GM21381 (cell line): Measurements from ENCODE around the gene FAM114A2.

Source experiments
- ATAC-seq: cut with Tn5 transposase; IDR thresholded peaks from one replicate; pipeline ENCODE4 v1.9.1; 2021; ENCODE audit warnings: mild to moderate bottlenecking, moderate library complexity; ENCODE audit not compliant: unreplicated experiment

The FAM114A2 gene

DNA sequence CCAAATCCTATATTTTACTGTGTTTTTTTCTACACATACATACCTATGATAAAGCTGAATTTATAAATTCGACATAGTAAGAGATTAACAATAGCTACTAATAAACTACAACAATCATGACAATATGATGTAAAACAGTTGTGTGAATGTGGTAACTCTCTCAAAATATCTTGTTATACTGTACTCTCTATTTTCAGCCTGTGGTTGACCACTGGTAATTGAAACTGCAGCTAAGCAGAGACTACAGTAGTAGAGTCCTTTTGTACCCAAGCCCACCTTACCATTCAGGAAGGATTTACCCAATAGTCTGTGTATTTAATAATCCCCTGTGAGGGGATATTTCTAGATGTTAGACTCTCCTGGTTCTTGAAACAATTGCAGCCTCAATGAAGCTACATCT is 86.7 kb downstream of the FAM114A2 start:
- no peak for ATAC-seq

DNA sequence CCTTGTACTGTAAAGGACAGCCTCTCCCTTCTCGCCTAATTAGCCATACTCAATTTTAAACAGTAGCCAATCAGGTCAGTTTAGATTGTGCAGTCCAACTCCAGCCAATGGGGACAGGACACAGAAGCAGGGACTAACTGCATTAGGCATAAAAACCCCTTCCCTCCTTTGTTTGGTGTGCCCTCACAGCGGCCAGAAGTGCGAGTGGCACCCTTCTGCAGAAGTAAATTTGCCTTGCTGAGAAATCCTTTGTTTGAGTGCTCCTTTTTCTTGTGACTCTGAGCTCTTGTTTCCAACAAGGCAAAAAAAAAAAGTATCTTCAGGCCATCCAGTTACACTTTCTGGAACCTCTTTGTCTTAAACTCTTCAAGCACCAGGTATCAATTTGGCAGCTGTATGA is 97.4 kb downstream of the FAM114A2 start:
- no peak for ATAC-seq
